HepG2 (cell line): ENCODE data around the gene ATRIP. TPM values are rescaled to one million over a fixed set of nuclear protein-coding genes. Genes with fewer than 3 reads are reported as not detected.

Experiments used
- ARHGAP35 ChIP-seq: sonication (generic); formaldehyde crosslinking; IDR thresholded peaks from 2 replicates; pipeline ENCODE4 v1.9.0; 2022; ENCODE audit warnings: mild to moderate bottlenecking, inconsistent platforms, moderate library complexity, missing genetic modification reagents, borderline replicate concordance
- DRAP1 ChIP-seq: IDR thresholded peaks from 2 replicates; pipeline ENCODE4 v1.6.1; 2016; ENCODE audit warnings: missing genetic modification reagents, missing compliant biosample characterization
- EEA1 ChIP-seq: sonication (generic); formaldehyde crosslinking; IDR thresholded peaks from 2 replicates; pipeline ENCODE4 v1.5.1; 2020; ENCODE audit warnings: mild to moderate bottlenecking, missing genetic modification reagents, borderline replicate concordance
- EP300 ChIP-seq, 3 experiments: sonication (generic) in 1 of 3; formaldehyde crosslinking in 1 of 3; IDR thresholded peaks; 2 replicates each; pipeline versions ENCODE4 v1.5.1 to v1.6.1; 2011 to 2020; ENCODE audit warnings: low read depth in 2 of 3, low read length in 2 of 3, borderline replicate concordance in 1 of 3, improper control_type of control experiment in 1 of 3, mild to moderate bottlenecking in 1 of 3, missing genetic modification reagents in 1 of 3, moderate library complexity in 1 of 3
- GATAD2A ChIP-seq: IDR thresholded peaks from 2 replicates; pipeline ENCODE4 v1.6.1; 2016
- KDM2A ChIP-seq: sonication (generic); formaldehyde crosslinking; IDR thresholded peaks from 2 replicates; pipeline ENCODE4 v1.4.0; 2020; ENCODE audit warnings: low read depth, missing genetic modification reagents, borderline replicate concordance
- KDM5A ChIP-seq: fragments of 200-600 bp; sonication (generic); IDR thresholded peaks from 2 replicates; pipeline ENCODE4 v1.7.0; 2018; ENCODE audit warnings: antibody characterized with exemption, mild to moderate bottlenecking, low read length, borderline replicate concordance
- KMT2B ChIP-seq: IDR thresholded peaks from 2 replicates; pipeline ENCODE4 v1.6.1; 2016; ENCODE audit warnings: missing genetic modification reagents, missing compliant biosample characterization
- POLR2AphosphoS5 ChIP-seq: IDR thresholded peaks from 2 replicates; pipeline ENCODE4 v1.6.1; 2012; ENCODE audit warnings: low read depth, low read length
- PTBP1 ChIP-seq: fragments of 200-400 bp; formaldehyde crosslinking; IDR thresholded peaks from 2 replicates; pipeline ENCODE4 v1.6.1; 2018; ENCODE audit warnings: low read length, low read depth; ENCODE audit not compliant: poor library complexity, severe bottlenecking
- RELA ChIP-seq: sonication (generic); formaldehyde crosslinking; IDR thresholded peaks from 2 replicates; pipeline ENCODE4 v1.4.0; 2020; ENCODE audit warnings: missing genetic modification reagents
- SKI ChIP-seq: fragments of 450-650 bp; IDR thresholded peaks from one replicate; pipeline ENCODE4 v1.6.1; 2018; ENCODE audit warnings: mild to moderate bottlenecking; ENCODE audit not compliant: partially characterized antibody
- SMYD3 ChIP-seq: sonication (generic); formaldehyde crosslinking; IDR thresholded peaks from 2 replicates; pipeline ENCODE4 v1.8.1; 2023; ENCODE audit warnings: mild to moderate bottlenecking, missing genetic modification reagents
- SP2 ChIP-seq: sonication (generic); formaldehyde crosslinking; IDR thresholded peaks from 2 replicates; pipeline ENCODE4 v1.5.1; 2020; ENCODE audit warnings: mild to moderate bottlenecking, missing genetic modification reagents
- TRIM24 ChIP-seq: sonication (generic); formaldehyde crosslinking; IDR thresholded peaks from 2 replicates; pipeline ENCODE4 v1.8.0; 2022; ENCODE audit warnings: mild to moderate bottlenecking, missing genetic modification reagents
- ZFYVE20 ChIP-seq: sonication (generic); formaldehyde crosslinking; IDR thresholded peaks from 2 replicates; pipeline ENCODE4 v1.8.0; 2023; ENCODE audit warnings: low read depth, mild to moderate bottlenecking, moderate library complexity, missing genetic modification reagents, borderline replicate concordance
- ZNF160 ChIP-seq: sonication (generic); formaldehyde crosslinking; IDR thresholded peaks from 2 replicates; pipeline ENCODE4 v1.8.0; 2022; ENCODE audit warnings: mild to moderate bottlenecking, inconsistent platforms, missing genetic modification reagents
- ZNF207 ChIP-seq: fragments of 450-650 bp; IDR thresholded peaks from 2 replicates; pipeline ENCODE4 v1.6.1; 2016; ENCODE audit warnings: antibody characterized with exemption, borderline replicate concordance
- ZNF260 ChIP-seq: sonication (generic); formaldehyde crosslinking; IDR thresholded peaks from 2 replicates; pipeline ENCODE4 v1.4.0; 2020; ENCODE audit warnings: missing genetic modification reagents, low read depth, mild to moderate bottlenecking, borderline replicate concordance
- ZNF605 ChIP-seq: sonication (generic); formaldehyde crosslinking; IDR thresholded peaks from 2 replicates; pipeline ENCODE4 v1.8.0; 2022; ENCODE audit warnings: mild to moderate bottlenecking, missing genetic modification reagents
- ZNF704 ChIP-seq: sonication (generic); formaldehyde crosslinking; IDR thresholded peaks from 2 replicates; pipeline ENCODE4 v1.8.1; 2023; ENCODE audit warnings: mild to moderate bottlenecking, inconsistent platforms, moderate library complexity, missing genetic modification reagents, borderline replicate concordance
- ZNF710 ChIP-seq: sonication (generic); formaldehyde crosslinking; IDR thresholded peaks from 2 replicates; pipeline ENCODE4 v1.5.0; 2020; ENCODE audit warnings: mild to moderate bottlenecking, missing genetic modification reagents, borderline replicate concordance
- ZNF761 ChIP-seq: sonication (generic); formaldehyde crosslinking; conservative IDR thresholded peaks from 2 replicates; pipeline ENCODE4 v1.4.0; 2020; ENCODE audit warnings: mild to moderate bottlenecking, missing genetic modification reagents
- ZNF766 ChIP-seq: sonication (generic); formaldehyde crosslinking; IDR thresholded peaks from 2 replicates; pipeline ENCODE4 v1.5.0; 2020; ENCODE audit warnings: missing genetic modification reagents, borderline replicate concordance
- ZSCAN22 ChIP-seq: sonication (generic); formaldehyde crosslinking; IDR thresholded peaks from 2 replicates; pipeline ENCODE4 v1.4.0; 2020; ENCODE audit warnings: mild to moderate bottlenecking, missing genetic modification reagents
- ZSCAN25 ChIP-seq: sonication (generic); formaldehyde crosslinking; IDR thresholded peaks from 2 replicates; pipeline ENCODE4 v1.8.0; 2022; ENCODE audit warnings: mild to moderate bottlenecking, missing genetic modification reagents
- polyA plus RNA-seq, 8 experiments: library from polyadenylated mRNA; depleted of rRNA in 3 of 8; stranded (reverse) in 7 of 8; unstranded in 1 of 8; fragments of >200 nt; fragmentation: Illumina TruSeq in 4 of 8; extraction: Trizol in 4 of 8; gene quantifications; 2 replicates each; pipeline versions ENCODE4 v1.2.1 to v1.2.3, GENCODE V29; 2011 to 2016; ENCODE audit warnings: low read depth in 4 of 8, missing spikeins in 1 of 8, mixed read lengths in 1 of 8; ENCODE audit not compliant: insufficient read depth in 1 of 8
- total RNA-seq, 5 experiments: library from RNA; depleted of rRNA; stranded (reverse); fragments of >200 nt; fragmentation: Illumina TruSeq; extraction: Trizol; gene quantifications; 2 replicates each; pipeline ENCODE4 v1.2.3, GENCODE V29; 2016; ENCODE audit warnings: low read depth in 1 of 5

The ATRIP gene
- total and polyA plus RNA-seq, 2 of the 13 experiments (the other 11 are each of a cell fraction or from before 2014, with no cell fraction given), result 5.1 to 12.5 TPM

GRCh38 chr3:48429960-48430707 is 16.4 kb upstream of the ATRIP start, which contains the start of gene PLXNB1 (continued):
- TF ChIP-seq ZNF704 (CRISPR knock-in tag), result no peak
- TF ChIP-seq ZNF160 (CRISPR knock-in tag), result peak; percentile 96
- peak; percentile 42 for TF ChIP-seq SKI
- TF ChIP-seq ZSCAN25, result peak; percentile 98
- TF ChIP-seq ZNF710, result peak; percentile 85
- no peak for TF ChIP-seq ZFYVE20 (CRISPR knock-in tag)
- TF ChIP-seq TRIM24 (CRISPR knock-in tag), result peak; percentile 79; the same call in 1 of the 2 replicates
- TF ChIP-seq ZNF605 (CRISPR knock-in tag), result peak; percentile 91
- TF ChIP-seq SMYD3 (CRISPR knock-in tag), result no peak
- 0 out of 2 replicates have a peak, but pooled peaks have one; percentile 51 for TF ChIP-seq ZNF766
- peak; percentile 49; the same call in 1 of the 2 replicates for TF ChIP-seq ARHGAP35 (CRISPR knock-in tag)
- TF ChIP-seq ZNF761, result no peak
- TF ChIP-seq PTBP1, result no peak
- 0 out of 2 replicates have a peak, but pooled peaks have one; percentile 18 for TF ChIP-seq SP2 (CRISPR knock-in tag)
- TF ChIP-seq ZSCAN22 (CRISPR knock-in tag), result 0 out of 2 replicates have a peak, but pooled peaks have one; percentile 47
- peak; percentile 93 for TF ChIP-seq GATAD2A (CRISPR knock-in tag)
- TF ChIP-seq KDM2A (CRISPR knock-in tag), result peak; percentile 56; the same call in 1 of the 2 replicates
- TF ChIP-seq RELA (CRISPR knock-in tag), result no peak; the same call in 1 of the 2 replicates
- TF ChIP-seq ZNF207, result no peak
- no peak for TF ChIP-seq EEA1
- TF ChIP-seq ZNF260 (CRISPR knock-in tag), result no peak
- peak; percentile 70 to 96 for TF ChIP-seq EP300 (IDR thresholded peaks at IDR 0.05; ENCODE audit: low read depth in 2 of 2, low read length in 2 of 2)
- TF ChIP-seq EP300 (CRISPR knock-in tag; IDR thresholded peaks at IDR 0.05; ENCODE audit: borderline replicate concordance), result peak; percentile 90
- peak; percentile 87 for TF ChIP-seq POLR2AphosphoS5
- TF ChIP-seq KMT2B (CRISPR knock-in tag), result peak; percentile 31; the same call in 1 of the 2 replicates
- peak; percentile 61; the same call in 1 of the 2 replicates for TF ChIP-seq KDM5A
- TF ChIP-seq DRAP1 (CRISPR knock-in tag), result peak; percentile 76; the same call in 1 of the 2 replicates
